Measurements from ENCODE around the gene MEGF6. TPM values are rescaled to one million over a fixed set of nuclear protein-coding genes. Genes with fewer than 3 reads are reported as not detected.

Gene MEGF6, protein sequence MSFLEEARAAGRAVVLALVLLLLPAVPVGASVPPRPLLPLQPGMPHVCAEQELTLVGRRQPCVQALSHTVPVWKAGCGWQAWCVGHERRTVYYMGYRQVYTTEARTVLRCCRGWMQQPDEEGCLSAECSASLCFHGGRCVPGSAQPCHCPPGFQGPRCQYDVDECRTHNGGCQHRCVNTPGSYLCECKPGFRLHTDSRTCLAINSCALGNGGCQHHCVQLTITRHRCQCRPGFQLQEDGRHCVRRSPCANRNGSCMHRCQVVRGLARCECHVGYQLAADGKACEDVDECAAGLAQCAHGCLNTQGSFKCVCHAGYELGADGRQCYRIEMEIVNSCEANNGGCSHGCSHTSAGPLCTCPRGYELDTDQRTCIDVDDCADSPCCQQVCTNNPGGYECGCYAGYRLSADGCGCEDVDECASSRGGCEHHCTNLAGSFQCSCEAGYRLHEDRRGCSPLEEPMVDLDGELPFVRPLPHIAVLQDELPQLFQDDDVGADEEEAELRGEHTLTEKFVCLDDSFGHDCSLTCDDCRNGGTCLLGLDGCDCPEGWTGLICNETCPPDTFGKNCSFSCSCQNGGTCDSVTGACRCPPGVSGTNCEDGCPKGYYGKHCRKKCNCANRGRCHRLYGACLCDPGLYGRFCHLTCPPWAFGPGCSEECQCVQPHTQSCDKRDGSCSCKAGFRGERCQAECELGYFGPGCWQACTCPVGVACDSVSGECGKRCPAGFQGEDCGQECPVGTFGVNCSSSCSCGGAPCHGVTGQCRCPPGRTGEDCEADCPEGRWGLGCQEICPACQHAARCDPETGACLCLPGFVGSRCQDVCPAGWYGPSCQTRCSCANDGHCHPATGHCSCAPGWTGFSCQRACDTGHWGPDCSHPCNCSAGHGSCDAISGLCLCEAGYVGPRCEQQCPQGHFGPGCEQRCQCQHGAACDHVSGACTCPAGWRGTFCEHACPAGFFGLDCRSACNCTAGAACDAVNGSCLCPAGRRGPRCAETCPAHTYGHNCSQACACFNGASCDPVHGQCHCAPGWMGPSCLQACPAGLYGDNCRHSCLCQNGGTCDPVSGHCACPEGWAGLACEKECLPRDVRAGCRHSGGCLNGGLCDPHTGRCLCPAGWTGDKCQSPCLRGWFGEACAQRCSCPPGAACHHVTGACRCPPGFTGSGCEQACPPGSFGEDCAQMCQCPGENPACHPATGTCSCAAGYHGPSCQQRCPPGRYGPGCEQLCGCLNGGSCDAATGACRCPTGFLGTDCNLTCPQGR (N-terminal part only)
- 10 to 100 TPM in 2 of 3 donors, 1 to 10 TPM in 1; 6.6 to 16.3 (median 11.7) TPM for polyA plus RNA-seq

DNA sequence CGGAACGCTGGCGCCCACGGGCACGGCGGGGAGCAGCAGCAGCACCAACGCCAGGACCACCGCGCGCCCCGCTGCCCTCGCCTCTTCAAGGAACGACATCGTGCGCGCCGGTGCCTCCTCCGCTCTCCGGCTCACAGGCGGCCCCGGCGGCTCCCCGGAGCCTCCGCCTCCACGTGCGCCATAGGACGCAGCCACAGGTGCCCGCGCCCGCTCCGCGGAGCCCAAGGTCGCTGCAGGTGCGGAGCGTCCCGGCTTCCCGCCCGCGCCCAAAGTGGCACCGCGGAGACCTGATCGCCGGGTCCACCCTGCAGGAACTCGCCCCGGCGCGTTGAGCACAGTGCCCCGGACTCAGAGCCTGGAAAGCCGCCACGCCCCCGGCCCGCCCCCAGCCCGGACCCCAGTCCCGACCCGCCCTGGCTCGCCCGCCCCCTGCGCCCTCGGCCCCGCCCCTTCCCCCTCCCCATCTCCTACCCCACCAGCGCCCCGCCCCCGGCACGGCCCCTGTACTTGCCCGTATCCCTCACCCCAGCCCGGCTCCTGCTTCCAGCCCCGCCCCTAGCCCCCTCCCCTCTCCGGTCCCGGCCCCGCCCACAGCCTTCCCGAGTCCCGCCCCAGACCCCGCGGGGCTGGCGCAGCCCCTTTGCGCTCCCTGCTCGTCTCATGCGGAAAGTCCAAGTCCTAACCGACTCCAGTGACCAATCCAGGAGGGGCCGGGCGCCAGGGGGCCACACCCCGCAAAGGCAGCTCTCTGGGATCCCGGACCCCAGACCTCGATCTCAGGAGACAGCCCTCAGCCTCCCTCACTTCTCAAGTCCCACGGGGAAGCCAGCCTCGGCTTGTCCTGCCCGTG lies at the start of gene MEGF6:
Gene MEGF6 (minus strand): TSS at position 339 of the 850 bp plus-strand sequence. CDS start 240 bp downstream, at position 99.
- no peak within 1 kb of the TSS for H3K27ac ChIP-seq (ENCODE audit: low read depth, low read length)
- WGBS, 3 donors, result 1 to 2% (median 2%) methylated on average over 53 to 84 of the region's 87 CpGs

DNA sequence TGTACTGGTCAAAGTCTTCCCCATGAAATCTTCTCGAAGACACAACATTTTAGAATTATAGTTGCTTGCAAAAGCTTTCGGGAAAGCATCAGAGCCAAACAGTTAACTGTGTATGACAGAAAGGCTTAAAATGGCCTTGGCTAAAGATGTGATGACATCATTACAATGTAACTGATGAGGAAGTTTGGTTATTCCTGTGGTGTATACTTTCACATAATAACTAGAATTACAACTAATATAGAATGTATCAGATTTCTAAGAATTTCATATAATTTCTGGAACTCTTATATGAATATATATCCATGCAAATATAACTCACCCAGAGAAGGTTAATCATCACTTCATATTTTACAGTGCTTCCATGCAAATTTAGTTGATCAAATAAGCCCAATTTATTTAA lies 49.4 kb upstream of the MEGF6 start:
- H3K27ac ChIP-seq (ENCODE audit: low read depth, low read length), result no peak overlapping the region
- 78 to 79% (median 79%) methylated on average over 2 of the region's 2 CpGs for WGBS, 3 donors

DNA sequence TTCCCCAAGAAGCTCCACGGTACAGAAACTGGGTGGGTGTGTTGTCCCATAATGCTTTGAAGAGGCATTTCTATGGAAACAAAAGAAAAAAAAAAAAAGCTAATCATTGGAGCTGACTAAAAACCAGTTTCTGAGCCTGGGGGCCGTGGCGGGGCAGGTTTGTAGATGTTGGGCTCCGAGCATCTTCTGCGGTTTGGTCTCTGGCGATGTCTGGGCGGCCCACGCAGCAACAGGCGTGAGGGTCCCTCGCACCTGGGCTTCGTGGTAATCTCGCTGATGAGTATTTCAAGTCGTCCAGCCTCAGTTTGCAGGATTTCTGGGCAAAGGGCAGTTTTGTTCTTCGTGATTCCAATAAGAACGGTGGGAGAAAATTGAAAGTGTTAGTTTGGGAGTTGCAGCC lies 47.8 kb upstream of the MEGF6 start:
- H3K27ac ChIP-seq (ENCODE audit: low read depth, low read length), result no peak overlapping the region
- WGBS, 3 donors, result 77 to 92% (median 84%) methylated on average over 15 of the region's 15 CpGs

- WGBS, 3 donors, result 46 to 73% (median 49%) methylated on average over 14 of the region's 14 CpGs
- no peak overlapping the region for H3K27ac ChIP-seq (ENCODE audit: low read depth, low read length)
These were observed 46.9 kb upstream of the MEGF6 start for GRCh38 chr1:3658231-3658615.

DNA sequence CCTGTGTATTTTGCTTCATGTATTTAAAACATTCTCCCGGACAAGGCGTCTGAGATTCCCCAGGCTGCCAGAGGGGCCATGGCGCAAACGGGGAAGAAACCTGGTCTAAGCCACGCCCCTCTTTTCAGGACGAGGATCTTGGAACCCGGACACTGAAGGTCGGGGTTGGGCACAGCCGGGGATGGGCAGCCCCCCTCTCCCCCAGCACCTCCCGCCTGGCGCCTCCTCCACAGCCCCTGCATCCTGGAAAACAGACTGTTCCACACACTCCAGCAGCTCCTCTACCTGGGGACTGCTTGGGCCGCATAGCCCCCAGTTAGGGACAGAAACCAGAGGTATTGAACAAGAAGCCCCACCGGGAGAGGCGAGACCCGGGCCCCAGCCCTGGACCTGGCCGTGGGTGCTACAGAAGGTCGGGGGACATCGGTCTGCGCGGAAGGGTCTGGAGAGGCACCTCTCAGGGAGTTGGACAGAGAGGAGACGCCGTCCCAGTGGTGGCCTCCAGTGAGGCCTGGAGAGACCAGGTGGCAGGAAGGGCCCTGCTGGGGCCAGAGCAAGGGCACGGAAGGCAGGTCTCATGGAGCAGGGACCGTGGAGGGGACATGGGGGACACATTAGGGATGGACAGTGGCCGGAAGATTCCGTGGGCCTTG lies 46.4 kb upstream of the MEGF6 start:
- WGBS, 3 donors, result 74 to 83% (median 79%) methylated on average over 26 of the region's 26 CpGs

GRCh38 chr1:3657096-3657475 lies 45.8 kb upstream of the MEGF6 start:
- no peak overlapping the region for H3K27ac ChIP-seq (ENCODE audit: low read depth, low read length)
- WGBS, 3 donors, result 69 to 73% (median 71%) methylated on average over 6 of the region's 6 CpGs

More for the DNA sequence above, 46.4 kb upstream of the MEGF6 start:
- H3K27ac ChIP-seq (ENCODE audit: low read depth, low read length), result no peak overlapping the region

GRCh38 chr1:3656450-3657095 lies 45.3 kb upstream of the MEGF6 start:
- WGBS, 3 donors, result 80 to 89% (median 85%) methylated on average over 13 of the region's 13 CpGs
- H3K27ac ChIP-seq (ENCODE audit: low read depth, low read length), result no peak overlapping the region

DNA sequence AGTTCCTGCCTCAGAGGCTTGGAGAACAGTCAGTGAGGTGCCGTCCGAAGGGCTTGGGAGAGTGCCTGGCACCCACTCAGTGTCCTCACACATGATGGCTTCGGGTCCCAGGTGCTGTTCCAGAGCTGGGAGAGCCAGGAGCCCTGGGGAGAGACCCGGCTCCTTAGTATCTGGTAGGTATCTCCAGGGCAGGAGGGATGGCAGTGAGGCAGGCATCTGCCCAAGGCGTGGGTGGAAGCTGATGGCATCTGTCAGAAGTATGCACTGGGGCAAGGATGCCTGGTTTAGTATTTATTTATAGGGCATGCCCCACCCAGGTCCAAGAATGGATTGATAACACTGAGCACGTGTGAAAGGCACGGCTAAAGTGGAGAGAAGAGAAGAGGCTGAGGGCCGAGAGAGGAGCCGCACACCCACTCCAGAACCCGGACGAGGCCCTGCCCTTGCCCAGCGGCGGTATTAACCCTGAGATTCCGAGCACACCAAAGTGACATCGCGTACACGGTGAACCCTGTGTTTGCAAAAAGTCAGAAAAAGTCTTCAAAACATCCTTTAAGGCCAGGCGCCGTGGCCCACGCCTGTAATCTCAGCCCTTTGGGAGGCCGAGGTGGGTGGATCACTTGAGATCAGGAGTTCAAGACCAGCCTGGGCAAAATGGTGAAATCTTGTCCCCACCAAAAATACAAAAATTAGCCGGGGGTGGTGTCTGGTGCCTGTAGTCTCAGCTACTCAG lies 43.4 kb upstream of the MEGF6 start:
- no peak overlapping the region for H3K27ac ChIP-seq (ENCODE audit: low read depth, low read length)
- 84 to 90% (median 86%) methylated on average over 22 of the region's 22 CpGs for WGBS, 3 donors

DNA sequence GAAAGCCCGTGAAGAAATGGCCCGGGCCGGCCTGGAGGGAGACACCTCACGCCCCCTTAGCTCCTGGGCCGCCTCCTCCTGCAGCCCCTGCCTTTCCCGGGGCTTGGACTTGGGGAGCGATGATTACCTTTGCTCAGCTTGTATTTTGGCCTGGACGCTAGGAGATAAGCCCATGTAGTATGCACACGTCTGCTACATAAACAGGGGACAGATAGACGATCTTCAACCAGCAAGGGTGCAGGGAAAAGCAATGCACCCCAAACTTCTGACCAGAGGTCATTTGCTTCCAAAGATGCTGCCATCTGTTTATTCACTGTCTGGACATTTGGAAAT lies 41.9 kb upstream of the MEGF6 start:
- no peak overlapping the region for H3K27ac ChIP-seq (ENCODE audit: low read depth, low read length)

GRCh38 chr1:3652548-3653285 lies 41.4 kb upstream of the MEGF6 start:
- 4 to 8% (median 4%) methylated on average over 49 to 68 of the region's 68 CpGs for WGBS, 3 donors
- no peak overlapping the region for H3K27ac ChIP-seq (ENCODE audit: low read depth, low read length)

More for the DNA sequence above, 41.9 kb upstream of the MEGF6 start:
- WGBS, 3 donors, result 32 to 40% (median 33%) methylated on average over 10 of the region's 10 CpGs

DNA sequence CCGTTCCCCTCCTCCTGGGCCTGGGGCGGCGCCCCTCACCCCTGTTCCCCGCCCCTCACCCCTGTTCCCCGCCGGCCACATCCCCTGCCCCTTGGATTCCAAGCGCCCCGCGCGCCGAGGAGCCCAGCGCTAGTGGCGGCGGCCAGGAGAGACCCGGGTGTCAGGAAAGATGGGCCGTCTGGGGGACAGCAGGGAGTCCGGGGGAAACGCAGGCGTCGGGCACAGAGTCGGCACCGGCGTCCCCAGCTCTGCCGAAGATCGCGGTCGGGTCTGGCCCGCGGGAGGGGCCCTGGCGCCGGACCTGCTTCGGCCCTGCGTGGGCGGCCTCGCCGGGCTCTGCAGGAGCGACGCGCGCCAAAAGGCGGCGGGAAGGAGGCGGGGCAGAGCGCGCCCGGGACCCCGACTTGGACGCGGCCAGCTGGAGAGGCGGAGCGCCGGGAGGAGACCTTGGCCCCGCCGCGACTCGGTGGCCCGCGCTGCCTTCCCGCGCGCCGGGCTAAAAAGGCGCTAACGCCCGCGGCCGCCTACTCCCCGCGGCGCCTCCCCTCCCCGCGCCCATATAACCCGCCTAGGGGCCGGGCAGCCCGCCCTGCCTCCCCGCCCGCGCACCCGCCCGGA lies 40.7 kb upstream of the MEGF6 start, which contains the start of gene TP73:
Gene TP73 (plus strand): TSS at position 587 of the 618 bp plus-strand sequence. CDS start 29,850 bp downstream, outside the sequence.
- WGBS, 3 donors, result 0 to 1% (median 1%) methylated on average over 54 to 80 of the region's 80 CpGs
- no peak within 1 kb of the TSS for H3K27ac ChIP-seq (ENCODE audit: low read depth, low read length)

- no peak overlapping the region for H3K27ac ChIP-seq (ENCODE audit: low read depth, low read length)
- WGBS, 3 donors, result 5 to 7% (median 6%) methylated on average over 77 to 83 of the region's 83 CpGs
These were observed 40.0 kb upstream of the MEGF6 start for GRCh38 chr1:3651026-3651929.

- 10 to 11% (median 11%) methylated on average over 41 to 50 of the region's 50 CpGs for WGBS, 3 donors
- no peak overlapping the region for H3K27ac ChIP-seq (ENCODE audit: low read depth, low read length)
These were observed 39.1 kb upstream of the MEGF6 start for GRCh38 chr1:3650248-3651025.

All from adipose tissue (tissue), 3 donors.